Natural killer cell (primary cell): ENCODE measurements around the gene GTF2E1. TPM values are rescaled to one million over a fixed set of nuclear protein-coding genes. Genes with fewer than 3 reads are reported as not detected.

Source experiments
- ATAC-seq, 3 donors: fragments of 150-1000 bp in 2 of 3; fragments of 200-7000 bp in 1 of 3; cut with Tn5 transposase; 1 replicate in 1 of 3; 2 replicates in 2 of 3; pipeline ENCODE4 v1.10.0; 2021; ENCODE audit warnings: mild to moderate bottlenecking in 2 of 3, moderate library complexity in 2 of 3
- DNase-seq, 2 donors: peaks; one replicate each; pipeline versions ENCODE4 v3.0.0 to v3.0.0-alpha.2; 2013 to 2021; ENCODE audit warnings: mixed read lengths in 1 of 2
- H3K27ac ChIP-seq: one replicate; pipeline ENCODE4 v1.5.1; 2013; ENCODE audit warnings: mild to moderate bottlenecking, low read length
- H3K27me3 ChIP-seq: one replicate; pipeline ENCODE4 v1.6.1; 2013; ENCODE audit warnings: low read length; ENCODE audit not compliant: control insufficient read depth, insufficient read depth
- H3K36me3 ChIP-seq: one replicate; pipeline ENCODE4 v1.6.1; 2013; ENCODE audit warnings: low read length; ENCODE audit not compliant: control insufficient read depth, insufficient read depth
- H3K4me1 ChIP-seq: one replicate; pipeline ENCODE4 v1.6.1; 2013; ENCODE audit warnings: low read length; ENCODE audit not compliant: control insufficient read depth, insufficient read depth
- H3K4me3 ChIP-seq: one replicate; pipeline ENCODE4 v1.5.1; 2013; ENCODE audit warnings: low read length
- H3K9me3 ChIP-seq: one replicate; pipeline ENCODE4 v1.6.1; 2013; ENCODE audit warnings: low read length; ENCODE audit not compliant: control insufficient read depth, insufficient read depth
- H3K27ac Mint-ChIP-seq, 2 donors: one replicate each; pipeline ENCODE4 v1.8.0; 2022; ENCODE audit warnings: mild to moderate bottlenecking in 2 of 2, mixed read lengths in 2 of 2, moderate library complexity in 1 of 2
- H3K27me3 Mint-ChIP-seq, 2 donors: one replicate each; pipeline ENCODE4 v1.8.0; 2022; ENCODE audit warnings: low read depth in 2 of 2, mixed read lengths in 2 of 2
- H3K36me3 Mint-ChIP-seq: one replicate; pipeline ENCODE4 v1.8.0; 2022; ENCODE audit warnings: mixed read lengths
- H3K4me1 Mint-ChIP-seq, 2 donors: one replicate each; pipeline ENCODE4 v1.8.0; 2022; ENCODE audit warnings: mixed read lengths in 2 of 2
- H3K4me3 Mint-ChIP-seq: one replicate; pipeline ENCODE4 v1.8.0; 2022; ENCODE audit warnings: mild to moderate bottlenecking, moderate library complexity, mixed read lengths
- H3K9me3 Mint-ChIP-seq, 2 donors: one replicate each; pipeline ENCODE4 v1.8.0; 2022; ENCODE audit warnings: mixed read lengths in 2 of 2
- CTCF ChIP-seq: fragments of 200-600 bp; IDR thresholded peaks from one replicate; pipeline ENCODE4 v1.8.0; 2022; ENCODE audit warnings: antibody characterized with exemption
- WGBS: methylation state at CpG from one replicate; pipeline ENCODE4 v1.1.7; 2013; ENCODE audit warnings: missing lambda C conversion rate; ENCODE audit not compliant: insufficient coverage; 5-methylcytosine and 5-hydroxymethylcytosine counted together
- intact Hi-C: fragments of 100-400 bp; cut with micrococcal nuclease; formaldehyde crosslinking; loops from one replicate; pipeline ENCODE4 v1.14.2; 2022
- total RNA-seq, 4 donors: library from RNA; stranded (reverse); fragments of 120-200 nt in 1 of 4; gene quantifications; one replicate each; pipeline versions ENCODE4 v1.2.3 to v1.2.4, GENCODE V29; 2013 to 2022

GTF2E1 gene
- total RNA-seq, 3 donors from 2014 or later (not counting 1 experiment from before 2014, with no cell fraction given) = 10.9 to 15.7 (median 12.7) TPM

GRCh38 chr3:120762615-120763014 is 20.1 kb downstream of the GTF2E1 start:
- Mint-ChIP-seq H3K9me3 (no peaks in the 10 kb centered on the region), H3K27ac (no peak overlapping the region), H3K27me3 (no peaks in the 10 kb centered on the region), H3K4me3 (no peak overlapping the region), H3K36me3 (no peaks in the 10 kb centered on the region), H3K4me1 (peaks cover 73 to 78% of the 10 kb centered on the region in 2 donors)
- no CpG with 5 or more reads among the region's 1 CpG for WGBS
- no peak for ATAC-seq
- Histone ChIP-seq H3K27me3 (no peaks in the 10 kb centered on the region), H3K36me3 (no peaks in the 10 kb centered on the region), H3K9me3 (no peaks in the 10 kb centered on the region), H3K4me1 (no peaks in the 10 kb centered on the region), H3K27ac (no peak overlapping the region), H3K4me3 (no peak overlapping the region)
- DNase-seq = no peak
- TF ChIP-seq CTCF = no peak
- intact Hi-C loops = no loop called here

- WGBS = 68% methylated on average over 1 of the region's 1 CpG
These were observed 21.1 kb downstream of the GTF2E1 start for GRCh38 chr3:120763601-120764000.

DNA sequence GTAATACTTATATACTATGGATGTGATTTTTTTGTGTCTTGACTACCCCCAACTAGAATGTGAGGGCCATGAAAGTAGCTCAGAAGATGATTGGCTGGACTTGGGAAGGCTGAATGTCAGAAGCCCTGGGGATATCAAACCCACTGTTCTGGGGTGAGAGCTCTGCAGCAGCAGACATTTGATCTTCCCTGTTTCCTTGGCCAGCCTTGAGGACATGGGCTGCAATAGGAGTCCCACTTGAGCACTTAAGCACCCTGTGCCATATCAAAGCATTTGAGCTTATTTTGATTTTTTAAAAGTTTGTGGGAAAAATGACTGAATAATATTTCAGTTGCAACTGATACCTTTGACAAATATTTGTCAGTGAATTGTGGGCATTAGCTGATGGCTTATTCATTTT is 21.7 kb downstream of the GTF2E1 start:
- Histone ChIP-seq H3K27ac (no peak overlapping the region), H3K27me3 (no peaks in the 10 kb centered on the region), H3K36me3 (no peaks in the 10 kb centered on the region), H3K9me3 (no peaks in the 10 kb centered on the region), H3K4me3 (no peak overlapping the region), H3K4me1 (no peaks in the 10 kb centered on the region)
- Mint-ChIP-seq H3K9me3 (no peaks in the 10 kb centered on the region), H3K27ac (peak overlapping the region in 1 of 2 donors; percentile 17), H3K36me3 (no peaks in the 10 kb centered on the region), H3K27me3 (no peaks in the 10 kb centered on the region), H3K4me3 (no peak overlapping the region), H3K4me1 (peaks cover 70 to 87% of the 10 kb centered on the region in 2 donors)
- intact Hi-C loops = no loop called here
- TF ChIP-seq CTCF = no peak
- ATAC-seq (no peak), DNase-seq (no peak)

More at GRCh38 chr3:120763601-120764000, 21.1 kb downstream of the GTF2E1 start:
- Mint-ChIP-seq H3K36me3 (no peaks in the 10 kb centered on the region), H3K27ac (peak overlapping the region in 1 of 2 donors; percentile 17), H3K4me3 (no peak overlapping the region), H3K9me3 (no peaks in the 10 kb centered on the region), H3K4me1 (peaks cover 73 to 87% of the 10 kb centered on the region in 2 donors), H3K27me3 (no peaks in the 10 kb centered on the region)
- DNase-seq (no peak), ATAC-seq (no peak)
- Histone ChIP-seq H3K27me3 (no peaks in the 10 kb centered on the region), H3K36me3 (no peaks in the 10 kb centered on the region), H3K4me3 (no peak overlapping the region), H3K27ac (no peak overlapping the region), H3K4me1 (no peaks in the 10 kb centered on the region), H3K9me3 (no peaks in the 10 kb centered on the region)
- no peak for TF ChIP-seq CTCF
- intact Hi-C loops = no loop called here

- ATAC-seq (no peak), DNase-seq (no peak)
- Mint-ChIP-seq H3K27me3 (no peaks in the 10 kb centered on the region), H3K27ac (no peak overlapping the region), H3K9me3 (no peaks in the 10 kb centered on the region), H3K4me1 (peaks cover 61 to 76% of the 10 kb centered on the region in 2 donors), H3K36me3 (no peaks in the 10 kb centered on the region), H3K4me3 (no peak overlapping the region)
- no peak overlapping the region for H3K4me3 ChIP-seq
- no peaks in the 10 kb centered on the region for H3K27me3 ChIP-seq
- peaks cover 4% of the 10 kb centered on the region for H3K36me3 ChIP-seq
- no peaks in the 10 kb centered on the region for H3K9me3 ChIP-seq
- intact Hi-C loops = no loop called here
- H3K4me1 ChIP-seq = no peaks in the 10 kb centered on the region
- no peak overlapping the region for H3K27ac ChIP-seq
- no peak for TF ChIP-seq CTCF
These were observed 23.4 kb downstream of the GTF2E1 start for GRCh38 chr3:120765830-120766493.
